ENCODE measurements around the gene PSMA2. TPM values are rescaled to one million over a fixed set of nuclear protein-coding genes. Genes with fewer than 3 reads are reported as not detected.

Gene PSMA2
- total RNA-seq (2022; extraction: Qiagen RNA extraction; ENCODE audit: low read depth) = 196 to 218 TPM (median 201 TPM) in 5 replicates

GRCh38 chr7:42931834-42932651, at the start of gene PSMA2, which contains the start of gene MRPL32:
Gene PSMA2, minus strand, starts transcription at chr7:42932174. Its CDS starts 16 bp downstream, at chr7:42932158.
Gene MRPL32, plus strand, starts transcription at chr7:42932376. Its CDS starts 11 bp downstream, at chr7:42932387.

GRCh38 chr7:42911454-42912447, 20.2 kb downstream of the PSMA2 start, which contains the start of gene C7orf25:
Gene C7orf25, minus strand, starts transcription at chr7:42912070. Its CDS starts 1,170 bp downstream, at chr7:42910900.

Other genes with a start within 250 kb of the PSMA2 start
- 1.1 to 3.2 TPM (median 2.3 TPM) in 5 replicates for gene C7orf25, start 20.1 kb downstream of the PSMA2 start, total RNA-seq (2022; extraction: Qiagen RNA extraction; ENCODE audit: low read depth)
- gene MRPL32, start 202 bp upstream of the PSMA2 start, total RNA-seq (2022; extraction: Qiagen RNA extraction; ENCODE audit: low read depth) = 71.9 to 79.6 TPM (median 76.2 TPM) in 5 replicates
- gene HECW1, start 180.5 kb upstream of the PSMA2 start, total RNA-seq (2022; extraction: Qiagen RNA extraction; ENCODE audit: low read depth) = 14.9 to 18.6 TPM (median 16.7 TPM) in 5 replicates